HEK293 (cell line): Measurements from ENCODE around the gene SYNGAP1.
A peak's percentile ranks its signal among the peaks of the same experiment; 100 is the strongest.

Experiments used
- CTCF ChIA-PET: fragments of 350-600 bp; formaldehyde crosslinking; extraction: SDS; loops from one replicate; lab custom pipeline; 2021; ENCODE audit warnings: antibody characterized with exemption; lab: Yijun Ruan, JAX
- POLR2A ChIA-PET: fragments of 300-600 bp; formaldehyde crosslinking; extraction: SDS; loops from one replicate; lab custom pipeline; 2020; ENCODE audit warnings: antibody characterized with exemption, inconsistent platforms; lab: Yijun Ruan, JAX
- H3K27ac ChIP-seq: fragments of 200-500 bp; sonication (Bioruptor generic); 2 replicates; pipeline ENCODE4 v1.5.1; 2014; ENCODE audit warnings: low read depth, low read length, control low read depth, inconsistent platforms; ENCODE audit errors: extremely low read depth
- H3K36me3 ChIP-seq, 2 experiments: fragments of 200-500 bp in 1 of 2; sonication (Bioruptor generic) in 1 of 2; 1 replicate in 1 of 2; 2 replicates in 1 of 2; pipeline ENCODE4 v1.5.1; 2014 to 2017; ENCODE audit warnings: inconsistent platforms in 2 of 2, low read length in 2 of 2; ENCODE audit not compliant: control insufficient read depth in 2 of 2, insufficient read depth in 1 of 2
- H3K4me1 ChIP-seq: fragments of 200-500 bp; sonication (Bioruptor generic); 2 replicates; pipeline ENCODE4 v1.5.1; 2014; ENCODE audit warnings: mild to moderate bottlenecking, low read length, inconsistent platforms; ENCODE audit not compliant: control insufficient read depth, insufficient read depth
- H3K4me3 ChIP-seq: 2 replicates; pipeline ENCODE4 v1.5.1; 2011; ENCODE audit warnings: low read depth, mild to moderate bottlenecking, control low read depth, low read length, moderate library complexity
- H3K9me3 ChIP-seq: fragments of 200-500 bp; sonication (Bioruptor generic); 2 replicates; pipeline ENCODE4 v1.5.1; 2014; ENCODE audit warnings: low read depth, low read length, inconsistent platforms; ENCODE audit not compliant: control insufficient read depth, insufficient read depth
- KLF8 ChIP-seq: fragments of 450-650 bp; formaldehyde crosslinking; IDR thresholded peaks from 2 replicates; pipeline ENCODE4 v1.5.1; 2016; ENCODE audit warnings: missing biosample characterization, missing genetic modification characterization
- ZBTB48 ChIP-seq: fragments of 450-650 bp; formaldehyde crosslinking; IDR thresholded peaks from 2 replicates; pipeline ENCODE4 v1.5.1; 2016; ENCODE audit warnings: missing biosample characterization, missing genetic modification characterization
- ZFP41 ChIP-seq: fragments of 450-650 bp; formaldehyde crosslinking; IDR thresholded peaks from 2 replicates; pipeline ENCODE4 v1.5.1; 2016; ENCODE audit warnings: missing biosample characterization, missing genetic modification characterization, borderline replicate concordance
- ZFP69B ChIP-seq: fragments of 450-650 bp; formaldehyde crosslinking; IDR thresholded peaks from 2 replicates; pipeline ENCODE4 v1.5.1; 2016; ENCODE audit warnings: missing biosample characterization, missing genetic modification characterization
- ZNF266 ChIP-seq: fragments of 450-650 bp; formaldehyde crosslinking; IDR thresholded peaks from 2 replicates; pipeline ENCODE4 v1.5.1; 2016; ENCODE audit warnings: missing biosample characterization, missing genetic modification characterization, low read depth
- ZNF544 ChIP-seq: fragments of 450-650 bp; formaldehyde crosslinking; IDR thresholded peaks from 2 replicates; pipeline ENCODE4 v1.5.0; 2017; ENCODE audit warnings: missing biosample characterization, missing genetic modification characterization
- ZNF549 ChIP-seq: fragments of 450-650 bp; IDR thresholded peaks from 2 replicates; pipeline ENCODE4 v1.5.1; 2018; ENCODE audit warnings: missing biosample characterization, missing genetic modification characterization, mild to moderate bottlenecking, inconsistent platforms, moderate library complexity
- ZNF701 ChIP-seq: fragments of 450-650 bp; formaldehyde crosslinking; IDR thresholded peaks from 2 replicates; pipeline ENCODE4 v1.5.1; 2016; ENCODE audit warnings: missing biosample characterization, missing genetic modification characterization
- TF ChIP-seq, protein P1 (sequence below): fragments of 450-650 bp; formaldehyde crosslinking; IDR thresholded peaks from 2 replicates; pipeline ENCODE4 v1.5.1; 2017; ENCODE audit warnings: missing biosample characterization, missing genetic modification characterization
- TF ChIP-seq, protein P2 (sequence below): fragments of 450-650 bp; formaldehyde crosslinking; conservative IDR thresholded peaks from 2 replicates; pipeline ENCODE4 v1.5.1; 2016; ENCODE audit warnings: low read depth, missing biosample characterization, missing genetic modification characterization
- TF ChIP-seq, protein P3 (sequence below): fragments of 450-650 bp; formaldehyde crosslinking; conservative IDR thresholded peaks from 2 replicates; pipeline ENCODE4 v1.5.1; 2016; ENCODE audit warnings: low read depth, missing biosample characterization, missing genetic modification characterization
- TF ChIP-seq, protein P4 (sequence below): fragments of 450-650 bp; formaldehyde crosslinking; IDR thresholded peaks from 2 replicates; pipeline ENCODE4 v1.5.1; 2017; ENCODE audit warnings: missing biosample characterization, missing genetic modification characterization
- TF ChIP-seq, protein P5 (sequence below): fragments of 450-650 bp; formaldehyde crosslinking; IDR thresholded peaks from 2 replicates; pipeline ENCODE4 v1.5.1; 2016; ENCODE audit warnings: missing biosample characterization, missing genetic modification characterization
- TF ChIP-seq, protein P6 (sequence below): fragments of 450-650 bp; formaldehyde crosslinking; IDR thresholded peaks from 2 replicates; pipeline ENCODE4 v1.5.1; 2016; ENCODE audit warnings: missing biosample characterization, missing genetic modification characterization
- TF ChIP-seq, protein P7 (sequence below): fragments of 450-650 bp; formaldehyde crosslinking; IDR thresholded peaks from 2 replicates; pipeline ENCODE4 v1.5.1; 2016; ENCODE audit warnings: missing biosample characterization, missing genetic modification characterization

SYNGAP1 gene

DNA sequence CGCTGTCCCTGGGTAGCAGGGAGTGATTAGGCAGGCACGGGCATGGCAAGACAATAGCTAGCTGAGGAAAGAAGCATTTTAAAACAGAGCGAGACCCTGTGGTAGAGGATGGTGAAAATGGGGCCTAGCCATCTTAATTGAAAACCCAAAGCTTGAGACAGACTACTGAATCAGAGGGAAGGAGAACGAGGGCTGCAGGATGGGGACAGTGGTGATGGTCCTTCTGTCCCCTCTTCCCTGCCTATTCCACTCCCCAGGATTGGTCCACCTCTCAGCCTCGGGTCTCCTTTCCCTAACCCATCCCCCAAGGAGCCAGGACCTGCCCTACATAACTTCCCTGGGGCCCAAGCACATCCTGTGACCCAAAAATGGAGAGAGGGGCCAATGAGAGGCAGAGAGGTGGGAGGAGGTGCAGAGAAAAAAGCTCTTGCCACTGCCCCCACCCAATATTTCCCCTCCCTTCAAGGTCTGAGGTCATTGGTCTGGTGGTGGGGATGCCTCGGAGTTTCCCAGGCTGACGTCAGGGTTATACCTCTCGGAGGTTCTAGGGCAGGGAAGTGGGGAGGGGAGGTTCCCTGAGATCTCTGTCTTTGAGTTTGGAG is 1.1 kb upstream of the SYNGAP1 start (continued):
- TF ChIP-seq, protein P1, sequence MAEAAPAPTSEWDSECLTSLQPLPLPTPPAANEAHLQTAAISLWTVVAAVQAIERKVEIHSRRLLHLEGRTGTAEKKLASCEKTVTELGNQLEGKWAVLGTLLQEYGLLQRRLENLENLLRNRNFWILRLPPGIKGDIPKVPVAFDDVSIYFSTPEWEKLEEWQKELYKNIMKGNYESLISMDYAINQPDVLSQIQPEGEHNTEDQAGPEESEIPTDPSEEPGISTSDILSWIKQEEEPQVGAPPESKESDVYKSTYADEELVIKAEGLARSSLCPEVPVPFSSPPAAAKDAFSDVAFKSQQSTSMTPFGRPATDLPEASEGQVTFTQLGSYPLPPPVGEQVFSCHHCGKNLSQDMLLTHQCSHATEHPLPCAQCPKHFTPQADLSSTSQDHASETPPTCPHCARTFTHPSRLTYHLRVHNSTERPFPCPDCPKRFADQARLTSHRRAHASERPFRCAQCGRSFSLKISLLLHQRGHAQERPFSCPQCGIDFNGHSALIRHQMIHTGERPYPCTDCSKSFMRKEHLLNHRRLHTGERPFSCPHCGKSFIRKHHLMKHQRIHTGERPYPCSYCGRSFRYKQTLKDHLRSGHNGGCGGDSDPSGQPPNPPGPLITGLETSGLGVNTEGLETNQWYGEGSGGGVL (tag by site-specific recombination), result peak; percentile 77
- no peak for TF ChIP-seq ZFP69B
- TF ChIP-seq ZNF544 (tag by site-specific recombination), result no peak
- no peak for TF ChIP-seq ZNF549 (tag by site-specific recombination)

DNA sequence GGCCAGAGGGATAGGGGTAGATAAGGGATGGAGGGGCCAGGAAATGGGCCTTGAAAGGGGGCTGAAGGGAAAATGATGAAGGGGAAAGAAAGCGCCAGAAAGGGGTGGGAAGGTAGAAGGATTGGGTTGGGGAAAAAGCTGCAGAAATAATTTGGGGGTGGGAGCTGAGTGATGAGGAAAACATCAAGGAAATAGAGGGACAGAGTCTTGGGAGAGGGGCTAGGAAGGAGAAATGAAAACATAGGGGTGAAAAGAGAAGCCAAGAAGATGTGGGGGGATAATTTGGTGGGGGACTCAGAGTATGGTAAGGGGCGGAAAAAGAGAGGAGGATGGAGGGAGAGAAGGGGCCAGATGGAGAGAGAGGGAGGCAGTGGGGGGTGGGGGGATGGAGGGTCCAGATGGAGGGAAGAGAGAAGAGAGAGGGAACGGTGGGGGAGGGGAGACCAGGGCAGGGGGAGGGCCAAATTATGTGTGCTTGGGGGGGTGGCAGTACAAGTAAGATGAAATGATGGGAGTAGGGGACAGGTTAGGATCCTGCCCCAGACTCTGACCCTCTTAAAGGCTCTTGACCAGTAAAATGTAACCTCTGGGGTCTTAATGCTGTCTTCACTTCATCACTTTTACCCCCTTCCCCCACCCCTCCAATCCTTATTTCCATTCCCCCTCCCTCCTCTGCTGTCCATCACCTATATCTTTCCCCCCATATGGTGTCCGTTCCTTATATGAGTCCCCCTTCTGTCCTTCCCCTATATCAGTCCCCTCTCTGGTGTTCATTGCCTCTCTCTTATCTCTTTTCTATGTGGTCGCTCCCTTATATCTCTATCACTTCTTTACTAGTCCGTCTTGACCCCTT is 852 bp downstream of the SYNGAP1 start:
- Histone ChIP-seq H3K4me1 (peaks cover 7% of the 10 kb centered on the region), H3K27ac (no peak overlapping the region), H3K4me3 (no peak overlapping the region), H3K9me3 (no peaks in the 10 kb centered on the region), H3K36me3 (peaks cover 0 to 10% of the 10 kb centered on the region in 2 experiments; a peak in 1 of 3 replicates)
- CTCF ChIA-PET, result interaction anchor here (0.7 kb wide), 1 partner anchor 9 kb away, joined by 5 read pairs; no protein-coding TSS in a partner anchor
- POLR2A ChIA-PET, result no interaction called here
- TF ChIP-seq, protein P2, sequence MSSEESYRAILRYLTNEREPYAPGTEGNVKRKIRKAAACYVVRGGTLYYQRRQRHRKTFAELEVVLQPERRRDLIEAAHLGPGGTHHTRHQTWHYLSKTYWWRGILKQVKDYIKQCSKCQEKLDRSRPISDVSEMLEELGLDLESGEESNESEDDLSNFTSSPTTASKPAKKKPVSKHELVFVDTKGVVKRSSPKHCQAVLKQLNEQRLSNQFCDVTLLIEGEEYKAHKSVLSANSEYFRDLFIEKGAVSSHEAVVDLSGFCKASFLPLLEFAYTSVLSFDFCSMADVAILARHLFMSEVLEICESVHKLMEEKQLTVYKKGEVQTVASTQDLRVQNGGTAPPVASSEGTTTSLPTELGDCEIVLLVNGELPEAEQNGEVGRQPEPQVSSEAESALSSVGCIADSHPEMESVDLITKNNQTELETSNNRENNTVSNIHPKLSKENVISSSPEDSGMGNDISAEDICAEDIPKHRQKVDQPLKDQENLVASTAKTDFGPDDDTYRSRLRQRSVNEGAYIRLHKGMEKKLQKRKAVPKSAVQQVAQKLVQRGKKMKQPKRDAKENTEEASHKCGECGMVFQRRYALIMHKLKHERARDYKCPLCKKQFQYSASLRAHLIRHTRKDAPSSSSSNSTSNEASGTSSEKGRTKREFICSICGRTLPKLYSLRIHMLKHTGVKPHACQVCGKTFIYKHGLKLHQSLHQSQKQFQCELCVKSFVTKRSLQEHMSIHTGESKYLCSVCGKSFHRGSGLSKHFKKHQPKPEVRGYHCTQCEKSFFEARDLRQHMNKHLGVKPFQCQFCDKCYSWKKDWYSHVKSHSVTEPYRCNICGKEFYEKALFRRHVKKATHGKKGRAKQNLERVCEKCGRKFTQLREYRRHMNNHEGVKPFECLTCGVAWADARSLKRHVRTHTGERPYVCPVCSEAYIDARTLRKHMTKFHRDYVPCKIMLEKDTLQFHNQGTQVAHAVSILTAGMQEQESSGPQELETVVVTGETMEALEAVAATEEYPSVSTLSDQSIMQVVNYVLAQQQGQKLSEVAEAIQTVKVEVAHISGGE (tag by site-specific recombination), result peak; percentile 98
- TF ChIP-seq ZNF701 (tag by site-specific recombination) (0 out of 2 replicates have a peak, but pooled peaks have one; percentile 50), ZBTB48 (tag by site-specific recombination) (peak; percentile 55; the same call in 1 of the 2 replicates), KLF8 (tag by site-specific recombination) (peak; percentile 73), ZNF266 (tag by site-specific recombination) (no peak), ZFP41 (tag by site-specific recombination) (no peak)
- TF ChIP-seq, protein P3, sequence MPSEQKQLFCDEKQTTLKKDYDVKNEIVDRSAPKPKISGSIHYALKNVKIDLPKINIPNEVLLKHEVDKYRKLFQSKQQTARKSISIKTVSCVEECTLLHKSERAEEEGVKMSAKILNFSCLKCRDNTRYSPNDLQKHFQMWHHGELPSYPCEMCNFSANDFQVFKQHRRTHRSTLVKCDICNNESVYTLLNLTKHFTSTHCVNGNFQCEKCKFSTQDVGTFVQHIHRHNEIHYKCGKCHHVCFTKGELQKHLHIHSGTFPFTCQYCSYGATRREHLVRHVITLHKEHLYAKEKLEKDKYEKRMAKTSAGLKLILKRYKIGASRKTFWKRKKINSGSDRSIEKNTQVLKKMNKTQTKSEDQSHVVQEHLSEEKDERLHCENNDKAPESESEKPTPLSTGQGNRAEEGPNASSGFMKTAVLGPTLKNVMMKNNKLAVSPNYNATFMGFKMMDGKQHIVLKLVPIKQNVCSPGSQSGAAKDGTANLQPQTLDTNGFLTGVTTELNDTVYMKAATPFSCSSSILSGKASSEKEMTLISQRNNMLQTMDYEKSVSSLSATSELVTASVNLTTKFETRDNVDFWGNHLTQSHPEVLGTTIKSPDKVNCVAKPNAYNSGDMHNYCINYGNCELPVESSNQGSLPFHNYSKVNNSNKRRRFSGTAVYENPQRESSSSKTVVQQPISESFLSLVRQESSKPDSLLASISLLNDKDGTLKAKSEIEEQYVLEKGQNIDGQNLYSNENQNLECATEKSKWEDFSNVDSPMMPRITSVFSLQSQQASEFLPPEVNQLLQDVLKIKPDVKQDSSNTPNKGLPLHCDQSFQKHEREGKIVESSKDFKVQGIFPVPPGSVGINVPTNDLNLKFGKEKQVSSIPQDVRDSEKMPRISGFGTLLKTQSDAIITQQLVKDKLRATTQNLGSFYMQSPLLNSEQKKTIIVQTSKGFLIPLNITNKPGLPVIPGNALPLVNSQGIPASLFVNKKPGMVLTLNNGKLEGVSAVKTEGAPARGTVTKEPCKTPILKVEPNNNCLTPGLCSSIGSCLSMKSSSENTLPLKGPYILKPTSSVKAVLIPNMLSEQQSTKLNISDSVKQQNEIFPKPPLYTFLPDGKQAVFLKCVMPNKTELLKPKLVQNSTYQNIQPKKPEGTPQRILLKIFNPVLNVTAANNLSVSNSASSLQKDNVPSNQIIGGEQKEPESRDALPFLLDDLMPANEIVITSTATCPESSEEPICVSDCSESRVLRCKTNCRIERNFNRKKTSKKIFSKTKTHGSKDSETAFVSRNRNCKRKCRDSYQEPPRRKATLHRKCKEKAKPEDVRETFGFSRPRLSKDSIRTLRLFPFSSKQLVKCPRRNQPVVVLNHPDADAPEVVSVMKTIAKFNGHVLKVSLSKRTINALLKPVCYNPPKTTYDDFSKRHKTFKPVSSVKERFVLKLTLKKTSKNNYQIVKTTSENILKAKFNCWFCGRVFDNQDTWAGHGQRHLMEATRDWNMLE, result peak; percentile 31; the same call in 1 of the 2 replicates
- TF ChIP-seq, protein P4, sequence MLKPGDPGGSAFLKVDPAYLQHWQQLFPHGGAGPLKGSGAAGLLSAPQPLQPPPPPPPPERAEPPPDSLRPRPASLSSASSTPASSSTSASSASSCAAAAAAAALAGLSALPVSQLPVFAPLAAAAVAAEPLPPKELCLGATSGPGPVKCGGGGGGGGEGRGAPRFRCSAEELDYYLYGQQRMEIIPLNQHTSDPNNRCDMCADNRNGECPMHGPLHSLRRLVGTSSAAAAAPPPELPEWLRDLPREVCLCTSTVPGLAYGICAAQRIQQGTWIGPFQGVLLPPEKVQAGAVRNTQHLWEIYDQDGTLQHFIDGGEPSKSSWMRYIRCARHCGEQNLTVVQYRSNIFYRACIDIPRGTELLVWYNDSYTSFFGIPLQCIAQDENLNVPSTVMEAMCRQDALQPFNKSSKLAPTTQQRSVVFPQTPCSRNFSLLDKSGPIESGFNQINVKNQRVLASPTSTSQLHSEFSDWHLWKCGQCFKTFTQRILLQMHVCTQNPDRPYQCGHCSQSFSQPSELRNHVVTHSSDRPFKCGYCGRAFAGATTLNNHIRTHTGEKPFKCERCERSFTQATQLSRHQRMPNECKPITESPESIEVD (tag by site-specific recombination), result no peak
- TF ChIP-seq, protein P5, sequence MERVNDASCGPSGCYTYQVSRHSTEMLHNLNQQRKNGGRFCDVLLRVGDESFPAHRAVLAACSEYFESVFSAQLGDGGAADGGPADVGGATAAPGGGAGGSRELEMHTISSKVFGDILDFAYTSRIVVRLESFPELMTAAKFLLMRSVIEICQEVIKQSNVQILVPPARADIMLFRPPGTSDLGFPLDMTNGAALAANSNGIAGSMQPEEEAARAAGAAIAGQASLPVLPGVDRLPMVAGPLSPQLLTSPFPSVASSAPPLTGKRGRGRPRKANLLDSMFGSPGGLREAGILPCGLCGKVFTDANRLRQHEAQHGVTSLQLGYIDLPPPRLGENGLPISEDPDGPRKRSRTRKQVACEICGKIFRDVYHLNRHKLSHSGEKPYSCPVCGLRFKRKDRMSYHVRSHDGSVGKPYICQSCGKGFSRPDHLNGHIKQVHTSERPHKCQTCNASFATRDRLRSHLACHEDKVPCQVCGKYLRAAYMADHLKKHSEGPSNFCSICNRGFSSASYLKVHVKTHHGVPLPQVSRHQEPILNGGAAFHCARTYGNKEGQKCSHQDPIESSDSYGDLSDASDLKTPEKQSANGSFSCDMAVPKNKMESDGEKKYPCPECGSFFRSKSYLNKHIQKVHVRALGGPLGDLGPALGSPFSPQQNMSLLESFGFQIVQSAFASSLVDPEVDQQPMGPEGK (tag by site-specific recombination), result peak; percentile 47
- TF ChIP-seq, protein P6, sequence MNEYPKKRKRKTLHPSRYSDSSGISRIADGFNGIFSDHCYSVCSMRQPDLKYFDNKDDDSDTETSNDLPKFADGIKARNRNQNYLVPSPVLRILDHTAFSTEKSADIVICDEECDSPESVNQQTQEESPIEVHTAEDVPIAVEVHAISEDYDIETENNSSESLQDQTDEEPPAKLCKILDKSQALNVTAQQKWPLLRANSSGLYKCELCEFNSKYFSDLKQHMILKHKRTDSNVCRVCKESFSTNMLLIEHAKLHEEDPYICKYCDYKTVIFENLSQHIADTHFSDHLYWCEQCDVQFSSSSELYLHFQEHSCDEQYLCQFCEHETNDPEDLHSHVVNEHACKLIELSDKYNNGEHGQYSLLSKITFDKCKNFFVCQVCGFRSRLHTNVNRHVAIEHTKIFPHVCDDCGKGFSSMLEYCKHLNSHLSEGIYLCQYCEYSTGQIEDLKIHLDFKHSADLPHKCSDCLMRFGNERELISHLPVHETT (tag by site-specific recombination), result 0 out of 2 replicates have a peak, but pooled peaks have one; percentile 24
- TF ChIP-seq, protein P7, sequence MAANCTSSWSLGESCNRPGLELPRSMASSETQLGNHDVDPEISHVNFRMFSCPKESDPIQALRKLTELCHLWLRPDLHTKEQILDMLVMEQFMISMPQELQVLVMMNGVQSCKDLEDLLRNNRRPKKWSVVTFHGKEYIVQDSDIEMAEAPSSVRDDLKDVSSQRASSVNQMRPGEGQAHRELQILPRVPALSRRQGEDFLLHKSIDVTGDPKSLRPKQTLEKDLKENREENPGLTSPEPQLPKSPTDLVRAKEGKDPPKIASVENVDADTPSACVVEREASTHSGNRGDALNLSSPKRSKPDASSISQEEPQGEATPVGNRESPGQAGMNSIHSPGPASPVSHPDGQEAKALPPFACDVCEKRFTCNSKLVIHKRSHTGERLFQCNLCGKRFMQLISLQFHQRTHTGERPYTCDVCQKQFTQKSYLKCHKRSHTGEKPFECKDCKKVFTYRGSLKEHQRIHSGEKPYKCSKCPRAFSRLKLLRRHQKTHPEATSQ (tag by site-specific recombination), result 0 out of 2 replicates have a peak, but pooled peaks have one; percentile 32
